ENCODE results near the gene PLPP4.

Gene PLPP4

GRCh38 chr10:120609006-120609405, 152.0 kb downstream of the PLPP4 start:
- TF ChIP-seq EZH2phosphoT487 (IDR thresholded peaks at IDR 0.05; ENCODE audit: borderline replicate concordance, low read length), result no peak
- no peak for TF ChIP-seq CTCF (IDR thresholded peaks at IDR 0.05; ENCODE audit: low read depth, low read length, poor library complexity, severe bottlenecking)
- H3K27me3 ChIP-seq (ENCODE audit: control insufficient read depth, low read length), result no peaks in the 10 kb centered on the region
- H3K36me3 ChIP-seq (ENCODE audit: control insufficient read depth, low read length), result no peaks in the 10 kb centered on the region
- H3K4me1 ChIP-seq (ENCODE audit: control insufficient read depth, low read length), result no peaks in the 10 kb centered on the region
- H4K20me1 ChIP-seq (ENCODE audit: control insufficient read depth, insufficient read depth, low read depth, low read length), result no peaks in the 10 kb centered on the region
- H3F3A ChIP-seq (ENCODE audit: control insufficient read depth, insufficient read depth), result no peaks in the 10 kb centered on the region
- no peaks in the 10 kb centered on the region for H3K9me3 ChIP-seq (ENCODE audit: control insufficient read depth, insufficient read depth, low read length)
- no peak overlapping the region for H3K27ac ChIP-seq (ENCODE audit: low read depth, low read length)
- H3K4me3 ChIP-seq (ENCODE audit: low read length), result no peak overlapping the region
- H3K79me2 ChIP-seq (ENCODE audit: control insufficient read depth, low read length), result no peaks in the 10 kb centered on the region
- H3K4me2 ChIP-seq (ENCODE audit: low read length), result no peak overlapping the region
- H3K9me2 ChIP-seq (replicated peaks; ENCODE audit: control insufficient read depth, low read length), result no peaks in the 10 kb centered on the region

GRCh38 chr10:120610791-120611190, 153.8 kb downstream of the PLPP4 start:
- H3K4me3 ChIP-seq (ENCODE audit: low read length), result no peak overlapping the region
- no peaks in the 10 kb centered on the region for H4K20me1 ChIP-seq (ENCODE audit: control insufficient read depth, insufficient read depth, low read depth, low read length)
- TF ChIP-seq CTCF (IDR thresholded peaks at IDR 0.05; ENCODE audit: low read depth, low read length, poor library complexity, severe bottlenecking) (no peak), EZH2phosphoT487 (IDR thresholded peaks at IDR 0.05; ENCODE audit: borderline replicate concordance, low read length) (no peak)
- H3K9me3 ChIP-seq (ENCODE audit: control insufficient read depth, insufficient read depth, low read length), result no peaks in the 10 kb centered on the region
- no peaks in the 10 kb centered on the region for H3K79me2 ChIP-seq (ENCODE audit: control insufficient read depth, low read length)
- H3F3A ChIP-seq (ENCODE audit: control insufficient read depth, insufficient read depth), result no peaks in the 10 kb centered on the region
- H3K27me3 ChIP-seq (ENCODE audit: control insufficient read depth, low read length), result no peaks in the 10 kb centered on the region
- no peak overlapping the region for H3K27ac ChIP-seq (ENCODE audit: low read depth, low read length)
- H3K9me2 ChIP-seq (replicated peaks; ENCODE audit: control insufficient read depth, low read length), result no peaks in the 10 kb centered on the region
- no peak overlapping the region for H3K4me2 ChIP-seq (ENCODE audit: low read length)
- no peaks in the 10 kb centered on the region for H3K36me3 ChIP-seq (ENCODE audit: control insufficient read depth, low read length)
- no peaks in the 10 kb centered on the region for H3K4me1 ChIP-seq (ENCODE audit: control insufficient read depth, low read length)

- H3F3A ChIP-seq (ENCODE audit: control insufficient read depth, insufficient read depth), result no peaks in the 10 kb centered on the region
- TF ChIP-seq CTCF (IDR thresholded peaks at IDR 0.05; ENCODE audit: low read depth, low read length, poor library complexity, severe bottlenecking), result no peak
- TF ChIP-seq EZH2phosphoT487 (IDR thresholded peaks at IDR 0.05; ENCODE audit: borderline replicate concordance, low read length), result no peak
- no peaks in the 10 kb centered on the region for H3K4me1 ChIP-seq (ENCODE audit: control insufficient read depth, low read length)
- H3K4me3 ChIP-seq (ENCODE audit: low read length), result no peak overlapping the region
- peaks cover 4% of the 10 kb centered on the region for H3K9me3 ChIP-seq (ENCODE audit: control insufficient read depth, insufficient read depth, low read length)
- H3K36me3 ChIP-seq (ENCODE audit: control insufficient read depth, low read length), result no peaks in the 10 kb centered on the region
- no peak overlapping the region for H3K27ac ChIP-seq (ENCODE audit: low read depth, low read length)
- H3K4me2 ChIP-seq (ENCODE audit: low read length), result no peak overlapping the region
- H3K27me3 ChIP-seq (ENCODE audit: control insufficient read depth, low read length), result no peaks in the 10 kb centered on the region
- no peaks in the 10 kb centered on the region for H3K79me2 ChIP-seq (ENCODE audit: control insufficient read depth, low read length)
- no peaks in the 10 kb centered on the region for H3K9me2 ChIP-seq (replicated peaks; ENCODE audit: control insufficient read depth, low read length)
- H4K20me1 ChIP-seq (ENCODE audit: control insufficient read depth, insufficient read depth, low read depth, low read length), result no peaks in the 10 kb centered on the region
These were observed 155.7 kb downstream of the PLPP4 start for GRCh38 chr10:120612756-120613155.

GRCh38 chr10:120613180-120613579, 156.2 kb downstream of the PLPP4 start:
- H3K79me2 ChIP-seq (ENCODE audit: control insufficient read depth, low read length), result no peaks in the 10 kb centered on the region
- no peaks in the 10 kb centered on the region for H4K20me1 ChIP-seq (ENCODE audit: control insufficient read depth, insufficient read depth, low read depth, low read length)
- no peaks in the 10 kb centered on the region for H3F3A ChIP-seq (ENCODE audit: control insufficient read depth, insufficient read depth)
- no peak overlapping the region for H3K4me3 ChIP-seq (ENCODE audit: low read length)
- TF ChIP-seq CTCF (IDR thresholded peaks at IDR 0.05; ENCODE audit: low read depth, low read length, poor library complexity, severe bottlenecking) (no peak), EZH2phosphoT487 (IDR thresholded peaks at IDR 0.05; ENCODE audit: borderline replicate concordance, low read length) (no peak)
- H3K4me1 ChIP-seq (ENCODE audit: control insufficient read depth, low read length), result no peaks in the 10 kb centered on the region
- H3K9me3 ChIP-seq (ENCODE audit: control insufficient read depth, insufficient read depth, low read length), result peaks cover 4% of the 10 kb centered on the region
- H3K36me3 ChIP-seq (ENCODE audit: control insufficient read depth, low read length), result no peaks in the 10 kb centered on the region
- no peaks in the 10 kb centered on the region for H3K9me2 ChIP-seq (replicated peaks; ENCODE audit: control insufficient read depth, low read length)
- no peaks in the 10 kb centered on the region for H3K27me3 ChIP-seq (ENCODE audit: control insufficient read depth, low read length)
- no peak overlapping the region for H3K27ac ChIP-seq (ENCODE audit: low read depth, low read length)
- no peak overlapping the region for H3K4me2 ChIP-seq (ENCODE audit: low read length)
